Suprapubic skin (tissue), 4 donors: ENCODE measurements around the gene DIP2C. TPM values are rescaled to one million over a fixed set of nuclear protein-coding genes. Genes with fewer than 3 reads are reported as not detected.
"Not testable (repeated sequence)": the region's sequence is repeated elsewhere in the genome, so short reads cannot be mapped to it uniquely, and the experiment has no call there.

Experiments
- DNase-seq, 2 donors: peaks; one replicate each; pipeline ENCODE4 v3.0.0-alpha.2; 2019; ENCODE audit warnings: low spot score in 2 of 2
- H3K27ac ChIP-seq: fragments of 200-600 bp; sonication (generic); one replicate; pipeline ENCODE4 v1.5.1; 2019
- H3K27me3 ChIP-seq: fragments of 200-600 bp; sonication (generic); one replicate; pipeline ENCODE4 v1.5.1; 2019
- H3K36me3 ChIP-seq: fragments of 200-600 bp; sonication (generic); one replicate; pipeline ENCODE4 v1.5.1; 2019
- H3K4me1 ChIP-seq: fragments of 200-600 bp; sonication (generic); one replicate; pipeline ENCODE4 v1.5.1; 2019
- H3K4me3 ChIP-seq: fragments of 200-600 bp; sonication (generic); one replicate; pipeline ENCODE4 v1.5.1; 2019; ENCODE audit warnings: mild to moderate bottlenecking
- H3K9me3 ChIP-seq: fragments of 200-600 bp; sonication (generic); one replicate; pipeline ENCODE4 v1.5.1; 2019
- CTCF ChIP-seq, 2 donors: fragments of 200-600 bp in 1 of 2; fragments of 450-650 bp in 1 of 2; sonication (generic) in 1 of 2; IDR thresholded peaks; one replicate each; pipeline ENCODE4 v1.5.1; 2016 to 2019; ENCODE audit warnings: antibody characterized with exemption in 2 of 2, mild to moderate bottlenecking in 1 of 2, moderate library complexity in 1 of 2
- EP300 ChIP-seq: sonication (generic); formaldehyde crosslinking; IDR thresholded peaks from one replicate; pipeline ENCODE4 v1.6.1; 2017; ENCODE audit warnings: antibody characterized with exemption
- POLR2A ChIP-seq, 2 donors: fragments of 450-650 bp; IDR thresholded peaks; one replicate each; pipeline ENCODE4 v1.6.1; 2017; ENCODE audit warnings: antibody characterized with exemption in 2 of 2, mild to moderate bottlenecking in 2 of 2, moderate library complexity in 2 of 2
- POLR2AphosphoS5 ChIP-seq, 3 donors: sonication (generic); formaldehyde crosslinking; IDR thresholded peaks; one replicate each; pipeline ENCODE4 v1.6.1; 2017; ENCODE audit warnings: antibody characterized with exemption in 3 of 3
- WGBS: methylation state at CpG from one replicate; pipeline ENCODE4 v1.1.5; 2018; 5-methylcytosine and 5-hydroxymethylcytosine counted together
- total RNA-seq, 4 donors: library from RNA; depleted of rRNA; stranded (reverse); fragments of >200 nt; gene quantifications; one replicate each; pipeline ENCODE4 v1.1.0, GENCODE V29; 2016

DIP2C gene
- total RNA-seq, 4 donors from 2014 or later, result 6.7 to 23.3 (median 14.7) TPM

- no peak for DNase-seq
- TF ChIP-seq POLR2AphosphoS5 (IDR thresholded peaks at IDR 0.05), result no peak
- TF ChIP-seq CTCF (IDR thresholded peaks at IDR 0.05), result no peak
- no peak for TF ChIP-seq POLR2A (IDR thresholded peaks at IDR 0.05)
- no peak for TF ChIP-seq EP300
- Histone ChIP-seq H3K4me1 (peaks cover 4% of the 10 kb centered on the region), H3K27ac (no peak overlapping the region), H3K27me3 (no peaks in the 10 kb centered on the region), H3K4me3 (no peak overlapping the region), H3K9me3 (no peaks in the 10 kb centered on the region), H3K36me3 (no peaks in the 10 kb centered on the region)
- 75% methylated on average over 21 of the region's 21 CpGs for WGBS
These were observed 99.3 kb downstream of the DIP2C start for GRCh38 chr10:589961-590680.

- Histone ChIP-seq H3K9me3 (no peaks in the 10 kb centered on the region), H3K27ac (no peak overlapping the region), H3K4me1 (peaks cover 4% of the 10 kb centered on the region), H3K36me3 (no peaks in the 10 kb centered on the region), H3K27me3 (no peaks in the 10 kb centered on the region), H3K4me3 (no peak overlapping the region)
- WGBS, result 86% methylated on average over 20 of the region's 27 CpGs
- TF ChIP-seq POLR2A (IDR thresholded peaks at IDR 0.05) (no peak), CTCF (IDR thresholded peaks at IDR 0.05) (no peak), POLR2AphosphoS5 (IDR thresholded peaks at IDR 0.05) (no peak), EP300 (no peak)
- no peak for DNase-seq
These were observed 101.0 kb downstream of the DIP2C start for GRCh38 chr10:588246-589165.

GRCh38 chr10:586716-587115 is 102.8 kb downstream of the DIP2C start:
- peaks cover 4% of the 10 kb centered on the region for H3K4me1 ChIP-seq
- H3K9me3 ChIP-seq, result no peaks in the 10 kb centered on the region
- 98% methylated on average over 3 of the region's 11 CpGs for WGBS
- TF ChIP-seq POLR2AphosphoS5 (IDR thresholded peaks at IDR 0.05) (no peak), POLR2A (IDR thresholded peaks at IDR 0.05) (no peak), CTCF (IDR thresholded peaks at IDR 0.05) (no peak), EP300 (no peak)
- DNase-seq, result no peak
- no peak overlapping the region for H3K4me3 ChIP-seq
- no peaks in the 10 kb centered on the region for H3K36me3 ChIP-seq
- no peak overlapping the region for H3K27ac ChIP-seq
- no peaks in the 10 kb centered on the region for H3K27me3 ChIP-seq

GRCh38 chr10:586151-586550 is 103.3 kb downstream of the DIP2C start:
- no peaks in the 10 kb centered on the region for H3K9me3 ChIP-seq
- H3K27me3 ChIP-seq, result no peaks in the 10 kb centered on the region
- WGBS, result 93% methylated on average over 8 of the region's 9 CpGs
- no peaks in the 10 kb centered on the region for H3K36me3 ChIP-seq
- no peak for DNase-seq
- no peak overlapping the region for H3K4me3 ChIP-seq
- TF ChIP-seq POLR2A (IDR thresholded peaks at IDR 0.05) (no peak), EP300 (no peak), POLR2AphosphoS5 (IDR thresholded peaks at IDR 0.05) (no peak), CTCF (IDR thresholded peaks at IDR 0.05) (no peak)
- no peak overlapping the region for H3K27ac ChIP-seq
- H3K4me1 ChIP-seq, result peaks cover 4% of the 10 kb centered on the region

- no peaks in the 10 kb centered on the region for H3K9me3 ChIP-seq
- no peak overlapping the region for H3K4me3 ChIP-seq
- no peak for TF ChIP-seq CTCF (IDR thresholded peaks at IDR 0.05)
- no peak for TF ChIP-seq POLR2A (IDR thresholded peaks at IDR 0.05)
- TF ChIP-seq POLR2AphosphoS5 (IDR thresholded peaks at IDR 0.05), result no peak
- no peak for TF ChIP-seq EP300
- peaks cover under 1% of the 10 kb centered on the region for H3K4me1 ChIP-seq
- H3K27me3 ChIP-seq, result no peaks in the 10 kb centered on the region
- no peak for DNase-seq
- no peak overlapping the region for H3K27ac ChIP-seq
- 93% methylated on average over 7 of the region's 7 CpGs for WGBS
- no peaks in the 10 kb centered on the region for H3K36me3 ChIP-seq
These were observed 104.0 kb downstream of the DIP2C start for GRCh38 chr10:585502-585901.

- not testable (repeated sequence) for H3K4me3 ChIP-seq, H3K9me3 ChIP-seq, H3K36me3 ChIP-seq, H3K4me1 ChIP-seq, H3K27ac ChIP-seq, DNase-seq, H3K27me3 ChIP-seq
- 94% methylated on average over 55 of the region's 55 CpGs for WGBS
These were observed 104.8 kb downstream of the DIP2C start for GRCh38 chr10:584497-585290.
